Measurements from ENCODE around the gene SORD.
"Not testable (repeated sequence)": the region's sequence is repeated elsewhere in the genome, so short reads cannot be mapped to it uniquely, and the experiment has no call there.

GRCh38 chr15:45048449-45048793 lies 25.4 kb downstream of the SORD start:
- not testable (repeated sequence) for TF ChIP-seq CTCF (IDR thresholded peaks at IDR 0.05; ENCODE audit: extremely low read depth in 1 of 2, insufficient read depth in 1 of 2, low read depth in 1 of 2, low read length in 2 of 2); POLR2A (IDR thresholded peaks at IDR 0.05; ENCODE audit: low read depth, low read length); POLR2AphosphoS5 (IDR thresholded peaks at IDR 0.05; ENCODE audit: insufficient read depth, low read depth, low read length); MAX (IDR thresholded peaks at IDR 0.05; ENCODE audit: insufficient read depth, insufficient read length); FOS (IDR thresholded peaks at IDR 0.05; ENCODE audit: borderline replicate concordance, insufficient read depth, low read length)

Measured in endothelial cell of umbilical vein (primary cell).